Suppressor macrophage treated with lipopolysaccharide for 1 hour (primary cell): Measurements from ENCODE around the gene MAP4K5.

ENCODE experiments used
- DNase-seq, 3 donors: peaks; one replicate each; pipeline ENCODE4 v3.0.0-alpha.2; 2020 to 2022

Gene MAP4K5

GRCh38 chr14:50475460-50475859 lies 56.9 kb downstream of the MAP4K5 start:
- DNase-seq, result no peak

- no peak for DNase-seq
Observed at GRCh38 chr14:50471838-50472465, 60.4 kb downstream of the MAP4K5 start.

GRCh38 chr14:50469982-50470381 lies 62.4 kb downstream of the MAP4K5 start:
- DNase-seq, result no peak

GRCh38 chr14:50462111-50462510 lies 70.3 kb downstream of the MAP4K5 start:
- no peak for DNase-seq

GRCh38 chr14:50453869-50454268 lies 78.5 kb downstream of the MAP4K5 start:
- DNase-seq, result no peak

- peak; percentile 0 to 34 (median 5) for DNase-seq
Observed at GRCh38 chr14:50452979-50453705, 79.2 kb downstream of the MAP4K5 start.

GRCh38 chr14:50452296-50452695 lies 80.1 kb downstream of the MAP4K5 start:
- DNase-seq, result no peak

GRCh38 chr14:50451854-50452253 lies 80.5 kb downstream of the MAP4K5 start:
- DNase-seq, result no peak

- no peak for DNase-seq
Observed at GRCh38 chr14:50447461-50447860, 84.9 kb downstream of the MAP4K5 start.

- no peak for DNase-seq
Observed at GRCh38 chr14:50434528-50434927, 97.8 kb downstream of the MAP4K5 start.

GRCh38 chr14:50432131-50432530 lies 100.2 kb downstream of the MAP4K5 start:
- DNase-seq, result no peak

GRCh38 chr14:50425816-50426215 lies 106.6 kb downstream of the MAP4K5 start:
- no peak for DNase-seq

- no peak for DNase-seq
Observed at GRCh38 chr14:50425105-50425504, 107.3 kb downstream of the MAP4K5 start.

- DNase-seq, result no peak
Observed at GRCh38 chr14:50423529-50423928, 108.8 kb downstream of the MAP4K5 start.

- DNase-seq, result no peak
Observed at GRCh38 chr14:50421499-50421898, 110.9 kb downstream of the MAP4K5 start.

- peak in 2 of 3 donors; percentile 20 to 26 for DNase-seq
Observed at GRCh38 chr14:50417853-50418252, 114.5 kb downstream of the MAP4K5 start.

- DNase-seq, result peak in 1 of 3 donors; percentile 19
Observed at GRCh38 chr14:50410921-50411320, 121.4 kb downstream of the MAP4K5 start.

GRCh38 chr14:50410071-50410470 lies 122.3 kb downstream of the MAP4K5 start:
- no peak for DNase-seq

- DNase-seq, result no peak
Observed at GRCh38 chr14:50407111-50407812, 125.1 kb downstream of the MAP4K5 start.

GRCh38 chr14:50403419-50403818 lies 128.9 kb downstream of the MAP4K5 start:
- no peak for DNase-seq

GRCh38 chr14:50402965-50403364 lies 129.4 kb downstream of the MAP4K5 start:
- no peak for DNase-seq

GRCh38 chr14:50400461-50400860 lies 131.9 kb downstream of the MAP4K5 start:
- DNase-seq, result no peak

- peak; percentile 36 to 51 (median 36) for DNase-seq
Observed at GRCh38 chr14:50399251-50400032, 132.9 kb downstream of the MAP4K5 start.
